CD4-positive, alpha-beta T cell (primary cell): ENCODE data around the gene DNAJC6. TPM values are rescaled to one million over a fixed set of nuclear protein-coding genes. Genes with fewer than 3 reads are reported as not detected.

Experiments
- ATAC-seq: fragments of 200-7000 bp; cut with Tn5 transposase; one replicate; pipeline ENCODE4 v1.10.0; 2022; ENCODE audit warnings: mild to moderate bottlenecking; ENCODE audit not compliant: poor library complexity
- CTCF ChIA-PET: fragments of 350-600 bp; sonication (Branson Sonifier 250); formaldehyde crosslinking; loops from one replicate; lab custom pipeline; 2021; ENCODE audit warnings: antibody characterized with exemption, inconsistent platforms; lab: Charles Lee
- POLR2A ChIA-PET: fragments of 350-600 bp; sonication (Branson Sonifier 250); formaldehyde crosslinking; loops from one replicate; lab custom pipeline; 2021; ENCODE audit warnings: antibody characterized with exemption, inconsistent platforms; lab: Charles Lee
- DNase-seq, 14 experiments: peaks; one replicate each; pipeline ENCODE4 v3.0.0-alpha.2; 2013 to 2020; ENCODE audit warnings: mixed read lengths in 2 of 14
- H3K27ac ChIP-seq, 2 donors: one replicate each; pipeline versions ENCODE4 v1.5.1 to v1.7.0; 2013; ENCODE audit warnings: low read length in 2 of 2, low read depth in 1 of 2, mild to moderate bottlenecking in 1 of 2
- H3K27me3 ChIP-seq, 2 experiments: 1 replicate in 1 of 2; 2 replicates in 1 of 2; pipeline versions ENCODE4 v1.6.1 to v1.7.0; 2013; ENCODE audit warnings: low read length in 2 of 2, control low read depth in 1 of 2, mild to moderate bottlenecking in 1 of 2, moderate library complexity in 1 of 2; ENCODE audit not compliant: insufficient read depth in 2 of 2, control insufficient read depth in 1 of 2
- H3K36me3 ChIP-seq: one replicate; pipeline ENCODE4 v1.6.1; 2013; ENCODE audit warnings: low read length, control low read depth; ENCODE audit not compliant: insufficient read depth
- H3K4me1 ChIP-seq: one replicate; pipeline ENCODE4 v1.6.1; 2013; ENCODE audit warnings: low read length, control low read depth; ENCODE audit not compliant: insufficient read depth
- H3K4me3 ChIP-seq: one replicate; pipeline ENCODE4 v1.5.1; 2013; ENCODE audit warnings: mild to moderate bottlenecking, low read length, moderate library complexity
- H3K9me3 ChIP-seq, 2 experiments: 1 replicate in 1 of 2; 2 replicates in 1 of 2; pipeline versions ENCODE4 v1.6.1 to v1.7.0; 2013; ENCODE audit warnings: low read length in 2 of 2, mild to moderate bottlenecking in 2 of 2, control low read depth in 1 of 2, moderate library complexity in 1 of 2; ENCODE audit not compliant: control insufficient read depth in 1 of 2, insufficient read depth in 1 of 2
- H3K27ac Mint-ChIP-seq: one replicate; pipeline ENCODE4 v1.8.0; 2020; ENCODE audit warnings: mixed read lengths
- H3K27me3 Mint-ChIP-seq: one replicate; pipeline ENCODE4 v1.8.0; 2021; ENCODE audit warnings: mixed read lengths
- H3K36me3 Mint-ChIP-seq: one replicate; pipeline ENCODE4 v1.8.0; 2021; ENCODE audit warnings: low read depth, mixed read lengths
- H3K4me1 Mint-ChIP-seq: one replicate; pipeline ENCODE4 v1.8.0; 2021; ENCODE audit warnings: low read depth, mixed read lengths
- H3K4me3 Mint-ChIP-seq: one replicate; pipeline ENCODE4 v1.8.0; 2020; ENCODE audit warnings: mild to moderate bottlenecking, mixed read lengths
- H3K9me3 Mint-ChIP-seq: one replicate; pipeline ENCODE4 v1.8.0; 2020; ENCODE audit warnings: mixed read lengths
- intact Hi-C, 2 experiments: fragments of 100-400 bp; cut with DNase I in 1 of 2; cut with micrococcal nuclease in 1 of 2; formaldehyde crosslinking; loops; one replicate each; pipeline versions ENCODE4 v1.15.1 to v1.9.0; 2023 to 2025; cut with DNase I, micrococcal nuclease
- total RNA-seq, 174 experiments: library from RNA in 2 of 174; stranded (reverse) in 2 of 174; gene quantifications; one replicate each; pipeline ENCODE4 v1.2.3 and lab custom pipeline; 2021 to 2026
- TF ChIP-seq, protein P1 (sequence below): fragments of 200-600 bp; IDR thresholded peaks from one replicate; pipeline ENCODE4 v1.8.0; 2022; ENCODE audit warnings: antibody characterized with exemption, mild to moderate bottlenecking

The DNAJC6 gene
- total RNA-seq, 2 experiments from 2014 or later = 2.4 to 2.5 TPM

DNA sequence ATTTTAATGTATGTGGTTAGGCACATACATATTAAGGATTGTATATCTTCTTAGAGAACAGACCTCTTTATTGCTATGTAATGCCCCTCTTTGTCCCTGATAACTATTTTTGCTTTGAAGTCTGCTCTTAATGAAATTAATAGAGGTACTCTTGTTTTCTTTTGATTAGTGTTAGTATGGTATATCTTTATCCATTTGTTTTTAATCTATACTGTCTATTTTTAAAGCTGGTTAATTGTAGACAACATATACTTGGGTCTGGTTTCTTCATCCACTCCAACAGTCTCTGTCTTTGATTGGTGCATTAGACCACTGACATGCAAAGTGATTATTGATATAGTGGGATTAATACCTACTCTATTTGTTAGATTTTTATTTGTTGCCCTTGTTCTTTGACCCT is 147.1 kb downstream of the DNAJC6 start:
- Mint-ChIP-seq H3K4me1 (peaks cover 31% of the 10 kb centered on the region), H3K4me3 (no peak overlapping the region), H3K36me3 (peaks cover 10% of the 10 kb centered on the region), H3K27me3 (no peaks in the 10 kb centered on the region), H3K27ac (no peak overlapping the region), H3K9me3 (peaks cover 4% of the 10 kb centered on the region)
- ATAC-seq (no peak), DNase-seq (no peak)
- Histone ChIP-seq H3K4me3 (no peak overlapping the region), H3K4me1 (no peaks in the 10 kb centered on the region), H3K27ac (no peak overlapping the region), H3K36me3 (no peaks in the 10 kb centered on the region), H3K27me3 (no peaks in the 10 kb centered on the region), H3K9me3 (no peaks in the 10 kb centered on the region)
- POLR2A ChIA-PET = no interaction called here
- CTCF ChIA-PET = no interaction called here
- intact Hi-C loops = no loop called here
- TF ChIP-seq, protein P1, sequence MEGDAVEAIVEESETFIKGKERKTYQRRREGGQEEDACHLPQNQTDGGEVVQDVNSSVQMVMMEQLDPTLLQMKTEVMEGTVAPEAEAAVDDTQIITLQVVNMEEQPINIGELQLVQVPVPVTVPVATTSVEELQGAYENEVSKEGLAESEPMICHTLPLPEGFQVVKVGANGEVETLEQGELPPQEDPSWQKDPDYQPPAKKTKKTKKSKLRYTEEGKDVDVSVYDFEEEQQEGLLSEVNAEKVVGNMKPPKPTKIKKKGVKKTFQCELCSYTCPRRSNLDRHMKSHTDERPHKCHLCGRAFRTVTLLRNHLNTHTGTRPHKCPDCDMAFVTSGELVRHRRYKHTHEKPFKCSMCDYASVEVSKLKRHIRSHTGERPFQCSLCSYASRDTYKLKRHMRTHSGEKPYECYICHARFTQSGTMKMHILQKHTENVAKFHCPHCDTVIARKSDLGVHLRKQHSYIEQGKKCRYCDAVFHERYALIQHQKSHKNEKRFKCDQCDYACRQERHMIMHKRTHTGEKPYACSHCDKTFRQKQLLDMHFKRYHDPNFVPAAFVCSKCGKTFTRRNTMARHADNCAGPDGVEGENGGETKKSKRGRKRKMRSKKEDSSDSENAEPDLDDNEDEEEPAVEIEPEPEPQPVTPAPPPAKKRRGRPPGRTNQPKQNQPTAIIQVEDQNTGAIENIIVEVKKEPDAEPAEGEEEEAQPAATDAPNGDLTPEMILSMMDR = no peak

DNA sequence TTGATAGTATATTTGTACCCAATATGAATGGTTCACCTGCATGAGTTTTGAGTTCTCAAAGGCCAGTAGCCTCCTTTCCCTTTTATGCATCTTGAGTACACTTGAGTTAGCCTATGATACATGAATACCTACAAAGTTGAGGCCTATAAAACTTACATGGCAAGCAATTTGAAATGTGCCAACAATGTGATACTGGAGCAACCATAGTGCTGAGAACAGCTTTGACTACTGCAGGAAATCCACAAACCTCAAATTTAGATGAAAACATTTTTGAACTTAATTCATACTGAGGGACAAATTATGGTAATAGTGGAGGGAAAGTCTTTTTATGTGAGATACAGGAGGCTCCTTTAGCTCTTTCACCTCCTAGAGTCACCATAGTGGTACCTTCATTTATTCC is 148.5 kb downstream of the DNAJC6 start:
- intact Hi-C loops = no loop called here
- no peak overlapping the region for H3K4me3 Mint-ChIP-seq
- H3K4me1 ChIP-seq = no peaks in the 10 kb centered on the region
- DNase-seq (peak in 1 of 14 experiments; percentile 6), ATAC-seq (no peak)
- H3K9me3 ChIP-seq = no peaks in the 10 kb centered on the region
- H3K36me3 ChIP-seq = no peaks in the 10 kb centered on the region
- no peak overlapping the region for H3K27ac ChIP-seq
- no peaks in the 10 kb centered on the region for H3K27me3 Mint-ChIP-seq
- TF ChIP-seq, protein P1 = no peak
- POLR2A ChIA-PET = interaction anchor here (0.9 to 1.5 kb wide), 2 partner anchors 38 to 242 kb away, joined by 3 to 5 read pairs; partner anchors contain the start of genes LEPR and LEPROT
- no peaks in the 10 kb centered on the region for H3K27me3 ChIP-seq
- peaks cover 31% of the 10 kb centered on the region for H3K4me1 Mint-ChIP-seq
- no peak overlapping the region for H3K4me3 ChIP-seq
- CTCF ChIA-PET = no interaction called here
- H3K27ac Mint-ChIP-seq = no peak overlapping the region
- peaks cover 10% of the 10 kb centered on the region for H3K36me3 Mint-ChIP-seq
- H3K9me3 Mint-ChIP-seq = peaks cover 4% of the 10 kb centered on the region

DNA sequence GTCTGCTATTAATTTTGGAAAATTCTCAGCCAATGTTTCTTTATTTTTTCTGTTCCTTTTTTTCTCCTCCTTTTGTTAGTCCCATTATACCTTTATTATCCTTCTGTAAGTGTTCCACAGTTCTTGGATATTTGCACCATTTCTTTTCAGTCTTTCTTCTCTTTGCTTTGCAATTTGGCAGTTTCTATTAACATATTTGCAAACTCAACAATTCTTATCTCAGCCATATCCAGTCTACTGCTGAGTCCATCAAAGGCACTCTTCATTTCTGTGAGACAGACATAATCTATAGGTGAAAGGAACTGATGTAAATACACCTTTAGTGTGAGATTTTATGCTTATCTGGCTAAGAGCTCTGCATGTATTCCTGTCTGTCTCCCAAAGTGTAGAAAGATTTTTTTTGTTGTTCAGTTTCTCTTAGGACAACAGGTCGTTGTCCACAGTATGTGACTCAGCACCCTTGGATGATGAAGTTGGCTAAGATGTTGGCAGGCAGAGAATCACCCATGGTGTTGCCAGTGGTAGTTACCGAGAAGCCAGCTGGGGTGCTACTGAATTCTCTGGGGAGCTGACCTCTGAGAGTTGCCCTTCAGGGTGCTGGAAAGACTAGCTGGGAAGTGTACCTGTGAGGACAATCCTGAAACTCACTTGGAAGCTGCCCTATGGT is 149.5 kb downstream of the DNAJC6 start:
- Histone ChIP-seq H3K9me3 (no peaks in the 10 kb centered on the region), H3K4me1 (no peaks in the 10 kb centered on the region), H3K36me3 (no peaks in the 10 kb centered on the region), H3K4me3 (no peak overlapping the region), H3K27me3 (no peaks in the 10 kb centered on the region), H3K27ac (no peak overlapping the region)
- Mint-ChIP-seq H3K9me3 (peaks cover 4% of the 10 kb centered on the region), H3K4me3 (no peak overlapping the region), H3K27me3 (no peaks in the 10 kb centered on the region), H3K27ac (no peak overlapping the region), H3K4me1 (peaks cover 31% of the 10 kb centered on the region), H3K36me3 (peaks cover 10% of the 10 kb centered on the region)
- DNase-seq (no peak), ATAC-seq (no peak)
- TF ChIP-seq, protein P1 = no peak
- POLR2A ChIA-PET = interaction anchor here (0.7 kb wide), 1 partner anchor 39 kb away, joined by 3 read pairs; the partner anchor contains the start of genes LEPR and LEPROT
- CTCF ChIA-PET = interaction anchor here (0.7 kb wide), 1 partner anchor 18 kb away, joined by 3 read pairs; no protein-coding TSS in a partner anchor
- intact Hi-C loops = no loop called here
